Panc1 (cell line): ENCODE data around the gene EVX2. TPM values are rescaled to one million over a fixed set of nuclear protein-coding genes. Genes with fewer than 3 reads are reported as not detected.

Source experiments
- ATAC-seq: fragments of 200-7000 bp; cut with Tn5 transposase; 2 replicates; pipeline ENCODE4 v1.9.1; 2020; ENCODE audit warnings: mild to moderate bottlenecking, moderate library complexity
- BruUV-seq: library from RNA; stranded (reverse); fragments of 400-500 nt; replicated peaks from 2 replicates; lab custom pipeline; 2021; lab: Mats Ljungman, UMichigan
- CTCF ChIA-PET: fragments of 300-600 bp; sonication (Branson Sonifier 250); formaldehyde crosslinking; loops from one replicate; lab custom pipeline; 2022; ENCODE audit warnings: antibody characterized with exemption; lab: Charles Lee
- POLR2A ChIA-PET: fragments of 300-600 bp; sonication (Branson Sonifier 250); formaldehyde crosslinking; loops from one replicate; lab custom pipeline; 2022; ENCODE audit warnings: antibody characterized with exemption; lab: Charles Lee
- DNase-seq: peaks from one replicate; pipeline ENCODE4 v3.0.0-alpha.2; 2010; ENCODE audit warnings: low read depth, low spot score
- H3K27ac ChIP-seq: 2 replicates; pipeline ENCODE4 v1.5.1; 2011; ENCODE audit warnings: mild to moderate bottlenecking, low read length, inconsistent platforms
- H3K27me3 ChIP-seq: fragments of 200-500 bp; sonication (Bioruptor generic); 2 replicates; pipeline ENCODE4 v1.6.0; 2014; ENCODE audit warnings: low read length, inconsistent platforms; ENCODE audit not compliant: control insufficient read depth, insufficient read depth
- H3K36me3 ChIP-seq: fragments of 200-500 bp; sonication (Bioruptor generic); 2 replicates; pipeline ENCODE4 v1.5.1; 2014; ENCODE audit warnings: inconsistent platforms, mild to moderate bottlenecking, low read length, moderate library complexity; ENCODE audit not compliant: control insufficient read depth, insufficient read depth
- H3K4me1 ChIP-seq: 2 replicates; pipeline ENCODE4 v1.5.1; 2011; ENCODE audit warnings: inconsistent platforms, mild to moderate bottlenecking, low read length, moderate library complexity; ENCODE audit not compliant: control insufficient read depth, insufficient read depth
- H3K4me3 ChIP-seq, 2 experiments: 2 replicates each; pipeline ENCODE4 v1.5.1; 2011 to 2012; ENCODE audit warnings: low read depth in 2 of 2, low read length in 2 of 2, mild to moderate bottlenecking in 2 of 2, inconsistent platforms in 1 of 2, moderate library complexity in 1 of 2
- H3K9me3 ChIP-seq: fragments of 200-500 bp; sonication (Bioruptor generic); 2 replicates; pipeline ENCODE4 v1.5.1; 2014; ENCODE audit warnings: low read depth, mild to moderate bottlenecking, inconsistent platforms, low read length, moderate library complexity; ENCODE audit not compliant: control insufficient read depth, insufficient read depth
- CTCF ChIP-seq: fragments of 450-650 bp; IDR thresholded peaks from 2 replicates; pipeline ENCODE4 v1.5.1; 2017; ENCODE audit warnings: mild to moderate bottlenecking
- POLR2AphosphoS5 ChIP-seq: IDR thresholded peaks from 2 replicates; pipeline ENCODE4 v1.6.1; 2012; ENCODE audit warnings: mild to moderate bottlenecking, low read depth, low read length, moderate library complexity
- REST ChIP-seq, 2 experiments: IDR thresholded peaks; 2 replicates each; pipeline ENCODE4 v1.6.1; 2011 to 2012; ENCODE audit warnings: low read depth in 2 of 2, control low read depth in 1 of 2, low read length in 1 of 2, mild to moderate bottlenecking in 1 of 2, moderate library complexity in 1 of 2; ENCODE audit not compliant: insufficient read depth in 1 of 2
- SIN3A ChIP-seq: IDR thresholded peaks from 2 replicates; pipeline ENCODE4 v1.6.1; 2012; ENCODE audit warnings: low read depth, mild to moderate bottlenecking, low read length, moderate library complexity, borderline replicate concordance; ENCODE audit not compliant: insufficient read depth
- TCF7L2 ChIP-seq: IDR thresholded peaks from 2 replicates; pipeline ENCODE4 v1.6.1; 2011; ENCODE audit warnings: mild to moderate bottlenecking, low read depth, low read length, inconsistent platforms
- in situ Hi-C: cut with HindIII; loops from 2 replicates; pipeline ENCODE4 v1.10.0; 2016; ENCODE audit warnings: low sequenced_read_pairs, low pct_unique_long_range_greater_than_20kb
- intact Hi-C: fragments of 100-400 bp; cut with micrococcal nuclease; formaldehyde crosslinking; loops from one replicate; pipeline ENCODE4 v1.10.0; 2022; ENCODE audit not compliant: unreplicated experiment
- total RNA-seq: library from RNA; stranded (reverse); gene quantifications from one replicate; pipeline ENCODE4 v1.2.1, GENCODE V29; 2021; ENCODE audit not compliant: unreplicated experiment

Gene EVX2
- total RNA-seq, 1 experiment from 2014 or later, result not detected

- intact Hi-C loops (loop anchor here (5.0 kb wide), 3 partner anchors 846 to 1401 kb away; no protein-coding TSS in a partner anchor), in situ Hi-C loops (no loop called here)
- Histone ChIP-seq H3K4me3 (peak overlapping the region; percentile 52 to 87), H3K9me3 (no peaks in the 10 kb centered on the region), H3K27ac (no peak overlapping the region), H3K4me1 (peaks cover 13% of the 10 kb centered on the region), H3K27me3 (peaks cover 5% of the 10 kb centered on the region), H3K36me3 (no peaks in the 10 kb centered on the region)
- no TSS peak for BruUV-seq
- ATAC-seq (peak; percentile 35), DNase-seq (no peak)
- POLR2A ChIA-PET, result interaction anchor here (0.6 kb wide), 1 partner anchor 955 kb away, joined by 7 read pairs; no protein-coding TSS in a partner anchor
- TF ChIP-seq SIN3A, result no peak
- no peak for TF ChIP-seq TCF7L2
- TF ChIP-seq CTCF, result no peak; the same call in 1 of the 2 replicates
- TF ChIP-seq REST (IDR thresholded peaks at IDR 0.05; ENCODE audit: insufficient read depth in 1 of 2, low read depth in 2 of 2, low read length in 1 of 2), result no peak
- TF ChIP-seq POLR2AphosphoS5, result no peak
- CTCF ChIA-PET, result interaction anchor here (0.5 to 2.2 kb wide), 6 partner anchors 10 to 1396 kb away, joined by 3 to 10 read pairs (median 7); no protein-coding TSS in a partner anchor
Observed at GRCh38 chr2:176097820-176098365, 14.1 kb upstream of the EVX2 start.

GRCh38 chr2:176096986-176097819, 13.4 kb upstream of the EVX2 start:
- peaks cover 13% of the 10 kb centered on the region for H3K4me1 ChIP-seq
- DNase-seq (peak; percentile 62), ATAC-seq (peak; percentile 98)
- BruUV-seq, result no TSS peak
- H3K9me3 ChIP-seq, result no peaks in the 10 kb centered on the region
- H3K27me3 ChIP-seq, result peaks cover 5% of the 10 kb centered on the region
- H3K27ac ChIP-seq, result peak overlapping the region; percentile 75
- CTCF ChIA-PET, result interaction anchor here (0.5 to 2.2 kb wide), 6 partner anchors 9 to 1395 kb away, joined by 3 to 10 read pairs (median 7); no protein-coding TSS in a partner anchor
- intact Hi-C loops, result loop anchor here (5.0 kb wide), 3 partner anchors 845 to 1400 kb away; no protein-coding TSS in a partner anchor
- POLR2A ChIA-PET, result interaction anchor here (0.6 kb wide), 1 partner anchor 954 kb away, joined by 7 read pairs; no protein-coding TSS in a partner anchor
- H3K4me3 ChIP-seq, result peak overlapping the region; percentile 52 to 87
- no peaks in the 10 kb centered on the region for H3K36me3 ChIP-seq
- TF ChIP-seq CTCF, result peak; percentile 96
- TF ChIP-seq TCF7L2, result no peak
- in situ Hi-C loops, result no loop called here
